K562 (cell line): Measurements from ENCODE around the gene DMGDH.

Source experiments
- ARHGAP35 ChIP-seq: fragments of 450-650 bp; IDR thresholded peaks from 2 replicates; pipeline ENCODE4 v1.6.1; 2018; ENCODE audit not compliant: partially characterized antibody
- ATF6 ChIP-seq: sonication (generic); formaldehyde crosslinking; IDR thresholded peaks from 2 replicates; pipeline ENCODE4 v1.4.0; 2020; ENCODE audit warnings: mild to moderate bottlenecking, missing genetic modification reagents
- BACH1 ChIP-seq: fragments of 200-800 bp; sonication (Bioruptor generic); IDR thresholded peaks from 2 replicates; pipeline ENCODE4 v1.6.1; 2016; ENCODE audit warnings: missing genetic modification characterization, missing compliant biosample characterization
- BHLHE40 ChIP-seq: IDR thresholded peaks from 2 replicates; pipeline ENCODE4 v1.6.1; 2011; ENCODE audit warnings: low read length, improper control_type of control experiment
- HDAC2 ChIP-seq: fragments of 450-650 bp; IDR thresholded peaks from 2 replicates; pipeline ENCODE4 v1.6.1; 2016; ENCODE audit warnings: mild to moderate bottlenecking
- JUN ChIP-seq, 2 experiments: sonication (generic) in 1 of 2; formaldehyde crosslinking in 1 of 2; IDR thresholded peaks; 2 replicates each; pipeline versions ENCODE4 v1.6.1 to v1.8.0; 2012 to 2022; ENCODE audit warnings: borderline replicate concordance in 2 of 2, mild to moderate bottlenecking in 2 of 2, improper control_type of control experiment in 1 of 2, low read depth in 1 of 2, low read length in 1 of 2, missing genetic modification reagents in 1 of 2
- MAFK ChIP-seq: IDR thresholded peaks from 2 replicates; pipeline ENCODE4 v1.6.1; 2011; ENCODE audit warnings: low read length, improper control_type of control experiment
- NELFE ChIP-seq: IDR thresholded peaks from 2 replicates; pipeline ENCODE4 v1.6.1; 2011; ENCODE audit warnings: mild to moderate bottlenecking; ENCODE audit not compliant: insufficient read depth, insufficient read length
- NFIC ChIP-seq: fragments of 450-650 bp; IDR thresholded peaks from 2 replicates; pipeline ENCODE4 v1.6.1; 2017; ENCODE audit warnings: mild to moderate bottlenecking, inconsistent platforms
- SAFB2 ChIP-seq: fragments of 200-400 bp; formaldehyde crosslinking; IDR thresholded peaks from 2 replicates; pipeline ENCODE4 v1.6.1; 2018; ENCODE audit warnings: borderline replicate concordance, low read length, low read depth, moderate library complexity; ENCODE audit not compliant: severe bottlenecking
- TSHZ1 ChIP-seq: fragments of 250-450 bp; sonication (Bioruptor Pico); IDR thresholded peaks from 2 replicates; pipeline ENCODE4 v1.4.0; 2020; ENCODE audit warnings: mild to moderate bottlenecking, moderate library complexity
- TF ChIP-seq, protein P1 (sequence below), 3 experiments: IDR thresholded peaks in 2 of 3; conservative IDR thresholded peaks in 1 of 3; 2 replicates each; pipeline ENCODE4 v1.5.1; 2011 to 2012; ENCODE audit warnings: low read length in 3 of 3, mild to moderate bottlenecking in 3 of 3, control low read depth in 2 of 3, improper control_type of control experiment in 1 of 3, inconsistent platforms in 1 of 3, low read depth in 1 of 3, mixed read lengths in 1 of 3, moderate library complexity in 1 of 3; ENCODE audit not compliant: insufficient read depth in 2 of 3
- TF ChIP-seq, protein P2 (sequence below), 2 experiments: fragments of 450-650 bp; IDR thresholded peaks; 2 replicates each; pipeline ENCODE4 v1.6.1; 2016
- TF ChIP-seq, protein P3 (sequence below): fragments of 450-650 bp; IDR thresholded peaks from 2 replicates; pipeline ENCODE4 v1.7.1; 2018; ENCODE audit warnings: mild to moderate bottlenecking, low read depth; ENCODE audit not compliant: partially characterized antibody

DNA sequence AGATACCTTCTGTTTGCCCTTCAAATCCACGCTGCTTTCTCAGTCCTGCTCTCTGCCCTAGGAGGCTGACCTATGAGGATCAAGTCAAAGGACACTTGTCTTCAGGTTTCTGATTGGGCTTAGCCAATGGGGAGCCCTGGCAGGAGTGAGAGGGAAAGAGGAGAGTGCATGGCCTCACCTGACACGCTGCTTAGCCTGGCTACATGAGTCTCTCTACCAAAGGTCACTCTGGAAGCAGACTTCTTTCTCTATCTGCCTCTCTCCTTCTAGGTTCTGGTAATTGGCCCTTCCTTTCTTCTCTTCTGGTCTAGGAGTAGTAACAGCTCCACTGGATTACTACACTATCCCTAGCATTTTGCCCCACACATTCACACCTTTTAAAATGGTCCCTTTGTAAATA lies 97.5 kb downstream of the DMGDH start:
- TF ChIP-seq BACH1 (tag) (no peak), MAFK (no peak), TSHZ1 (no peak), HDAC2 (no peak), ATF6 (CRISPR knock-in tag) (no peak), BHLHE40 (no peak), JUN (IDR thresholded peaks at IDR 0.05; ENCODE audit: borderline replicate concordance, low read depth, low read length) (no peak), JUN (CRISPR knock-in tag; IDR thresholded peaks at IDR 0.05; ENCODE audit: borderline replicate concordance) (no peak), ARHGAP35 (no peak), NFIC (no peak), SAFB2 (no peak), NELFE (no peak)
- TF ChIP-seq, protein P1, sequence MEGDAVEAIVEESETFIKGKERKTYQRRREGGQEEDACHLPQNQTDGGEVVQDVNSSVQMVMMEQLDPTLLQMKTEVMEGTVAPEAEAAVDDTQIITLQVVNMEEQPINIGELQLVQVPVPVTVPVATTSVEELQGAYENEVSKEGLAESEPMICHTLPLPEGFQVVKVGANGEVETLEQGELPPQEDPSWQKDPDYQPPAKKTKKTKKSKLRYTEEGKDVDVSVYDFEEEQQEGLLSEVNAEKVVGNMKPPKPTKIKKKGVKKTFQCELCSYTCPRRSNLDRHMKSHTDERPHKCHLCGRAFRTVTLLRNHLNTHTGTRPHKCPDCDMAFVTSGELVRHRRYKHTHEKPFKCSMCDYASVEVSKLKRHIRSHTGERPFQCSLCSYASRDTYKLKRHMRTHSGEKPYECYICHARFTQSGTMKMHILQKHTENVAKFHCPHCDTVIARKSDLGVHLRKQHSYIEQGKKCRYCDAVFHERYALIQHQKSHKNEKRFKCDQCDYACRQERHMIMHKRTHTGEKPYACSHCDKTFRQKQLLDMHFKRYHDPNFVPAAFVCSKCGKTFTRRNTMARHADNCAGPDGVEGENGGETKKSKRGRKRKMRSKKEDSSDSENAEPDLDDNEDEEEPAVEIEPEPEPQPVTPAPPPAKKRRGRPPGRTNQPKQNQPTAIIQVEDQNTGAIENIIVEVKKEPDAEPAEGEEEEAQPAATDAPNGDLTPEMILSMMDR (IDR thresholded peaks at IDR 0.05 in 2 of 3, conservative IDR thresholded peaks at IDR 0.05 in 1 of 3; ENCODE audit: insufficient read depth in 2 of 3, low read depth in 1 of 3, low read length in 3 of 3), result no peak
- TF ChIP-seq, protein P2, sequence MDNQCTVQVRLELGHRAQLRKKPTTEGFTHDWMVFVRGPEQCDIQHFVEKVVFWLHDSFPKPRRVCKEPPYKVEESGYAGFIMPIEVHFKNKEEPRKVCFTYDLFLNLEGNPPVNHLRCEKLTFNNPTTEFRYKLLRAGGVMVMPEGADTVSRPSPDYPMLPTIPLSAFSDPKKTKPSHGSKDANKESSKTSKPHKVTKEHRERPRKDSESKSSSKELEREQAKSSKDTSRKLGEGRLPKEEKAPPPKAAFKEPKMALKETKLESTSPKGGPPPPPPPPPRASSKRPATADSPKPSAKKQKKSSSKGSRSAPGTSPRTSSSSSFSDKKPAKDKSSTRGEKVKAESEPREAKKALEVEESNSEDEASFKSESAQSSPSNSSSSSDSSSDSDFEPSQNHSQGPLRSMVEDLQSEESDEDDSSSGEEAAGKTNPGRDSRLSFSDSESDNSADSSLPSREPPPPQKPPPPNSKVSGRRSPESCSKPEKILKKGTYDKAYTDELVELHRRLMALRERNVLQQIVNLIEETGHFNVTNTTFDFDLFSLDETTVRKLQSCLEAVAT (IDR thresholded peaks at IDR 0.05), result no peak
- TF ChIP-seq, protein P3, sequence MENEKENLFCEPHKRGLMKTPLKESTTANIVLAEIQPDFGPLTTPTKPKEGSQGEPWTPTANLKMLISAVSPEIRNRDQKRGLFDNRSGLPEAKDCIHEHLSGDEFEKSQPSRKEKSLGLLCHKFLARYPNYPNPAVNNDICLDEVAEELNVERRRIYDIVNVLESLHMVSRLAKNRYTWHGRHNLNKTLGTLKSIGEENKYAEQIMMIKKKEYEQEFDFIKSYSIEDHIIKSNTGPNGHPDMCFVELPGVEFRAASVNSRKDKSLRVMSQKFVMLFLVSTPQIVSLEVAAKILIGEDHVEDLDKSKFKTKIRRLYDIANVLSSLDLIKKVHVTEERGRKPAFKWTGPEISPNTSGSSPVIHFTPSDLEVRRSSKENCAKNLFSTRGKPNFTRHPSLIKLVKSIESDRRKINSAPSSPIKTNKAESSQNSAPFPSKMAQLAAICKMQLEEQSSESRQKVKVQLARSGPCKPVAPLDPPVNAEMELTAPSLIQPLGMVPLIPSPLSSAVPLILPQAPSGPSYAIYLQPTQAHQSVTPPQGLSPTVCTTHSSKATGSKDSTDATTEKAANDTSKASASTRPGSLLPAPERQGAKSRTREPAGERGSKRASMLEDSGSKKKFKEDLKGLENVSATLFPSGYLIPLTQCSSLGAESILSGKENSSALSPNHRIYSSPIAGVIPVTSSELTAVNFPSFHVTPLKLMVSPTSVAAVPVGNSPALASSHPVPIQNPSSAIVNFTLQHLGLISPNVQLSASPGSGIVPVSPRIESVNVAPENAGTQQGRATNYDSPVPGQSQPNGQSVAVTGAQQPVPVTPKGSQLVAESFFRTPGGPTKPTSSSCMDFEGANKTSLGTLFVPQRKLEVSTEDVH, result no peak
